H1 (cell line): Measurements from ENCODE around the gene CEP192. TPM values are rescaled to one million over a fixed set of nuclear protein-coding genes. Genes with fewer than 3 reads are reported as not detected.

ENCODE experiments used
- CTCF ChIA-PET: fragments of 300-600 bp; sonication (Branson Sonifier 250); formaldehyde crosslinking; loops from one replicate; lab custom pipeline; 2021; ENCODE audit not compliant: partially characterized antibody; lab: Charles Lee
- POLR2A ChIA-PET: fragments of 300-600 bp; sonication (Branson Sonifier 250); formaldehyde crosslinking; loops from one replicate; lab custom pipeline; 2021; ENCODE audit warnings: inconsistent platforms; ENCODE audit not compliant: partially characterized antibody; lab: Charles Lee
- DNase-seq, 2 experiments: peaks; one replicate each; pipeline versions ENCODE4 v3.0.0 to v3.0.0-alpha.2; 2010 to 2022; ENCODE audit warnings: low spot score in 2 of 2, low read depth in 1 of 2, mixed read lengths in 1 of 2
- FAIRE-seq: peaks from 2 replicates; lab custom pipeline; 2011; peaks lifted over from hg19 to GRCh38; lab: Jason Lieb, UNC
- H2AFZ ChIP-seq: 2 replicates; pipeline ENCODE4 v1.8.1; 2012; ENCODE audit warnings: low read length, inconsistent platforms
- H2AK5ac ChIP-seq: 2 replicates; pipeline ENCODE4 v1.6.1; 2013; ENCODE audit warnings: low read depth, low read length
- H2BK120ac ChIP-seq: replicated peaks from 2 replicates; pipeline ENCODE3; 2013; ENCODE audit warnings: low read depth, low read length, inconsistent platforms
- H2BK12ac ChIP-seq: 2 replicates; pipeline ENCODE4 v1.6.1; 2013; ENCODE audit warnings: low read depth, low read length
- H2BK15ac ChIP-seq: 2 replicates; pipeline ENCODE4 v1.6.1; 2013; ENCODE audit warnings: low read length
- H2BK20ac ChIP-seq: 2 replicates; pipeline ENCODE4 v1.6.1; 2013; ENCODE audit warnings: low read length
- H2BK5ac ChIP-seq: 2 replicates; pipeline ENCODE4 v1.6.1; 2013; ENCODE audit warnings: low read depth, low read length
- H3K14ac ChIP-seq: 2 replicates; pipeline ENCODE4 v1.6.1; 2013; ENCODE audit warnings: inconsistent platforms; ENCODE audit not compliant: insufficient read length
- H3K18ac ChIP-seq: 2 replicates; pipeline ENCODE4 v1.6.1; 2013; ENCODE audit warnings: low read length; ENCODE audit errors: extremely low read depth
- H3K23ac ChIP-seq: 2 replicates; pipeline ENCODE4 v1.6.1; 2013; ENCODE audit warnings: inconsistent platforms; ENCODE audit not compliant: insufficient read length
- H3K23me2 ChIP-seq: 2 replicates; pipeline ENCODE4 v1.6.1; 2013; ENCODE audit warnings: low read depth, low read length
- H3K27ac ChIP-seq: 2 replicates; pipeline ENCODE4 v1.6.1; 2011; ENCODE audit warnings: low read depth, low read length, inconsistent platforms
- H3K27me3 ChIP-seq, 4 experiments: replicated peaks in 1 of 4; 1 replicate in 1 of 4; 2 replicates in 3 of 4; pipeline versions ENCODE4 v1.6.1 to v1.8.1; 2011 to 2013; ENCODE audit warnings: low read length in 3 of 4, mild to moderate bottlenecking in 3 of 4, inconsistent platforms in 2 of 4, mixed read lengths in 2 of 4, moderate library complexity in 1 of 4; ENCODE audit not compliant: control insufficient read depth in 3 of 4, insufficient read depth in 3 of 4; ENCODE audit errors: extremely low read depth in 1 of 4
- H3K36me3 ChIP-seq, 4 experiments: 2 replicates each; pipeline versions ENCODE4 v1.6.1 to v1.8.1; 2011 to 2013; ENCODE audit warnings: mild to moderate bottlenecking in 4 of 4, low read length in 3 of 4, moderate library complexity in 2 of 4, control low read depth in 1 of 4, inconsistent platforms in 1 of 4; ENCODE audit not compliant: insufficient read depth in 4 of 4, control insufficient read depth in 2 of 4
- H3K4ac ChIP-seq: replicated peaks from 2 replicates; pipeline ENCODE3; 2013; ENCODE audit warnings: low read length, low read depth, mixed read lengths, inconsistent platforms; ENCODE audit not compliant: insufficient read length
- H3K4me1 ChIP-seq, 4 experiments: replicated peaks in 1 of 4; 1 replicate in 1 of 4; 2 replicates in 3 of 4; pipeline versions ENCODE4 v1.6.1 to v1.8.1; 2011 to 2013; ENCODE audit warnings: low read length in 3 of 4, inconsistent platforms in 2 of 4, mixed read lengths in 1 of 4; ENCODE audit not compliant: insufficient read depth in 4 of 4, control insufficient read depth in 3 of 4
- H3K4me2 ChIP-seq, 2 experiments: 2 replicates each; pipeline versions ENCODE4 v1.6.1 to v1.8.1; 2011 to 2013; ENCODE audit warnings: low read depth in 2 of 2, low read length in 2 of 2, control low read depth in 1 of 2, inconsistent platforms in 1 of 2, mild to moderate bottlenecking in 1 of 2; ENCODE audit not compliant: insufficient read depth in 1 of 2
- H3K4me3 ChIP-seq, 4 experiments: fragments of 200-600, 300-600 bp in 1 of 4; sonication (generic), shearing (Covaris generic), sonication (Bioruptor Twin) in 1 of 4; 2 replicates each; pipeline versions ENCODE4 v1.5.1 to v1.8.1; 2011 to 2016; ENCODE audit warnings: low read length in 4 of 4, low read depth in 3 of 4, control low read depth in 2 of 4, inconsistent platforms in 2 of 4, mild to moderate bottlenecking in 2 of 4, mixed read lengths in 1 of 4, moderate library complexity in 1 of 4; ENCODE audit not compliant: insufficient read depth in 2 of 4; ENCODE audit errors: extremely low read depth in 1 of 4
- H3K56ac ChIP-seq: replicated peaks from 2 replicates; pipeline ENCODE3; 2013; ENCODE audit warnings: low read depth, mild to moderate bottlenecking, mixed read lengths, low read length, inconsistent platforms; ENCODE audit not compliant: insufficient read length
- H3K79me1 ChIP-seq: 2 replicates; pipeline ENCODE4 v1.6.1; 2013; ENCODE audit warnings: low read depth, low read length, control low read depth
- H3K79me2 ChIP-seq, 2 experiments: 2 replicates each; pipeline versions ENCODE4 v1.6.1 to v1.8.1; 2012 to 2013; ENCODE audit warnings: low read length in 2 of 2, mild to moderate bottlenecking in 2 of 2, inconsistent platforms in 1 of 2; ENCODE audit not compliant: insufficient read depth in 2 of 2, control insufficient read depth in 1 of 2
- H3K9ac ChIP-seq, 4 experiments: replicated peaks in 1 of 4; 1 replicate in 1 of 4; 2 replicates in 3 of 4; pipeline versions ENCODE4 v1.6.1 to v1.8.1; 2011 to 2013; ENCODE audit warnings: low read depth in 3 of 4, low read length in 3 of 4, control low read depth in 2 of 4, mild to moderate bottlenecking in 2 of 4, moderate library complexity in 2 of 4, inconsistent platforms in 1 of 4; ENCODE audit errors: extremely low read depth in 1 of 4
- H3K9me3 ChIP-seq, 2 experiments: 2 replicates each; pipeline versions ENCODE4 v1.6.1 to v1.8.1; 2012 to 2013; ENCODE audit warnings: mild to moderate bottlenecking in 2 of 2, moderate library complexity in 2 of 2, control low read depth in 1 of 2, inconsistent platforms in 1 of 2, low read depth in 1 of 2, low read length in 1 of 2, mixed read lengths in 1 of 2; ENCODE audit not compliant: insufficient read depth in 2 of 2
- H4K20me1 ChIP-seq, 2 experiments: replicated peaks in 1 of 2; 2 replicates each; pipeline versions ENCODE3 to v1.8.1; 2011 to 2013; ENCODE audit warnings: inconsistent platforms in 2 of 2, low read length in 2 of 2, mild to moderate bottlenecking in 1 of 2; ENCODE audit not compliant: insufficient read depth in 2 of 2, control insufficient read depth in 1 of 2
- H4K5ac ChIP-seq: 2 replicates; pipeline ENCODE4 v1.6.1; 2013; ENCODE audit warnings: low read length, low read depth, mixed read lengths, inconsistent platforms; ENCODE audit not compliant: insufficient read length
- H4K8ac ChIP-seq: 2 replicates; pipeline ENCODE4 v1.8.0; 2013; ENCODE audit warnings: mild to moderate bottlenecking, moderate library complexity, low read length, inconsistent platforms; ENCODE audit not compliant: insufficient read depth; ENCODE audit errors: extremely low read depth
- H4K91ac ChIP-seq: replicated peaks from 2 replicates; pipeline ENCODE3; 2013; ENCODE audit warnings: low read length, mixed read lengths, inconsistent platforms; ENCODE audit not compliant: insufficient read length
- ATF3 ChIP-seq: IDR thresholded peaks from 2 replicates; pipeline ENCODE4 v1.6.1; 2011; ENCODE audit warnings: low read depth, mild to moderate bottlenecking, low read length; ENCODE audit not compliant: insufficient read depth
- BACH1 ChIP-seq: IDR thresholded peaks from 2 replicates; pipeline ENCODE4 v1.6.1; 2012; ENCODE audit warnings: low read length, improper control_type of control experiment
- CBX5 ChIP-seq: fragments of 300-800, 300-1000 bp; sonication (generic); IDR thresholded peaks from 2 replicates; pipeline ENCODE4 v1.7.1; 2016; ENCODE audit warnings: antibody characterized with exemption, low read length, low read depth
- CEBPB ChIP-seq: IDR thresholded peaks from 2 replicates; pipeline ENCODE4 v1.6.1; 2012; ENCODE audit warnings: low read depth, low read length
- CHD1 ChIP-seq: IDR thresholded peaks from 2 replicates; pipeline ENCODE4 v1.6.1; 2012; ENCODE audit warnings: low read depth, low read length, improper control_type of control experiment
- EP300 ChIP-seq, 2 experiments: IDR thresholded peaks; 1 replicate in 1 of 2; 2 replicates in 1 of 2; pipeline ENCODE4 v1.6.1; 2011 to 2012; ENCODE audit warnings: low read depth in 2 of 2, low read length in 2 of 2, mild to moderate bottlenecking in 2 of 2, borderline replicate concordance in 1 of 2, inconsistent platforms in 1 of 2, moderate library complexity in 1 of 2
- GTF2F1 ChIP-seq: IDR thresholded peaks from 2 replicates; pipeline ENCODE4 v1.6.1; 2012; ENCODE audit warnings: low read depth, low read length, improper control_type of control experiment, borderline replicate concordance
- JUND ChIP-seq: IDR thresholded peaks from 2 replicates; pipeline ENCODE4 v1.6.1; 2011; ENCODE audit warnings: mild to moderate bottlenecking, improper control_type of control experiment, low read length
- POLR2AphosphoS5 ChIP-seq: IDR thresholded peaks from 2 replicates; pipeline ENCODE4 v1.6.1; 2011; ENCODE audit warnings: low read depth, low read length
- SIN3A ChIP-seq, 2 experiments: IDR thresholded peaks in 1 of 2; conservative IDR thresholded peaks in 1 of 2; 2 replicates each; pipeline ENCODE4 v1.6.1; 2011 to 2012; ENCODE audit warnings: low read length in 2 of 2, improper control_type of control experiment in 1 of 2, low read depth in 1 of 2, mild to moderate bottlenecking in 1 of 2
- SUZ12 ChIP-seq: fragments of 200-600 bp; sonication (generic); IDR thresholded peaks from 2 replicates; pipeline ENCODE4 v1.6.1; 2012; ENCODE audit warnings: mild to moderate bottlenecking, inconsistent platforms, low read length, moderate library complexity, mixed read lengths
- TAF7 ChIP-seq: optimal IDR thresholded peaks from 2 replicates; pipeline ENCODE3; 2011; ENCODE audit warnings: low read depth, mild to moderate bottlenecking, inconsistent platforms, low read length, moderate library complexity, borderline replicate concordance
- TBP ChIP-seq: IDR thresholded peaks from 2 replicates; pipeline ENCODE4 v1.6.1; 2011; ENCODE audit warnings: low read depth, low read length, improper control_type of control experiment
- TCF12 ChIP-seq: IDR thresholded peaks from 2 replicates; pipeline ENCODE4 v1.6.1; 2011; ENCODE audit warnings: low read depth, mild to moderate bottlenecking, low read length
- ZNF274 ChIP-seq: IDR thresholded peaks from 2 replicates; pipeline ENCODE4 v1.7.0; 2012; ENCODE audit warnings: low read length, borderline replicate concordance; ENCODE audit errors: extremely low read depth
- WGBS, 2 experiments: shearing (Covaris generic) in 1 of 2; methylation state at CpG; one replicate each; pipeline versions ENCODE4 v1.1.6 to v1.1.7; 2013 to 2015; ENCODE audit warnings: low lambda C conversion rate in 2 of 2, mixed read lengths in 2 of 2, inconsistent platforms in 1 of 2, low coverage in 1 of 2, missing lambda C conversion rate in 1 of 2; ENCODE audit not compliant: insufficient replicate concordance in 2 of 2, insufficient coverage in 1 of 2, insufficient read length in 1 of 2; ENCODE audit errors: extremely low coverage in 1 of 2, missing lambda C conversion rate in 1 of 2; 5-methylcytosine and 5-hydroxymethylcytosine counted together
- polyA plus RNA-seq, 7 experiments: library from polyadenylated mRNA; depleted of rRNA in 3 of 7; stranded (reverse) in 5 of 7; unstranded in 2 of 7; fragments of >200 nt in 5 of 7; fragments of 200-250 nt in 2 of 7; gene quantifications; 1 replicate in 5 of 7; 2 replicates in 1 of 7; 4 replicates in 1 of 7; pipeline versions ENCODE4 v1.2.1 to v1.2.3, GENCODE V29; 2011 to 2013; ENCODE audit warnings: missing spikeins in 2 of 7, mixed read lengths in 2 of 7
- total RNA-seq: library from RNA; stranded (reverse); fragmentation: NEBNext Ultra II Directional; extraction: Animal tissue kit (Norgen Biotek cat#: 25700); gene quantifications from 2 replicates; pipeline ENCODE4 v1.2.1, GENCODE V29; 2021

CEP192 gene
- total and polyA plus RNA-seq, 2 of the 8 experiments (the other 6 are each of a cell fraction or from before 2014, with no cell fraction given): 13.4 to 23.1 TPM

GRCh38 chr18:13076886-13077285, 85.7 kb downstream of the CEP192 start:
- H3K36me3 ChIP-seq: peaks cover 3 to 36% (median 18%) of the 10 kb centered on the region in 4 experiments; a peak in 5 of 8 replicates
- no peak overlapping the region for H2BK20ac ChIP-seq
- H2AFZ ChIP-seq: no peak overlapping the region
- WGBS, 2 experiments: 92% methylated on average over 9 of the region's 9 CpGs; no CpG with 5 or more reads in 1 of the 2 experiments
- H3K27ac ChIP-seq: no peak overlapping the region
- no peak overlapping the region for H2AK5ac ChIP-seq
- H4K91ac ChIP-seq: no peak overlapping the region
- H4K20me1 ChIP-seq: no peaks in the 10 kb centered on the region
- FAIRE-seq (no peak), DNase-seq (no peak)
- no peak overlapping the region for H2BK15ac ChIP-seq
- H3K4me2 ChIP-seq: no peak overlapping the region
- H4K8ac ChIP-seq: no peak overlapping the region
- H3K4ac ChIP-seq: no peak overlapping the region
- POLR2A ChIA-PET: no interaction called here
- no peaks in the 10 kb centered on the region for H3K79me1 ChIP-seq
- H3K9me3 ChIP-seq: no peaks in the 10 kb centered on the region
- no peak overlapping the region for H3K9ac ChIP-seq
- no peak overlapping the region for H2BK12ac ChIP-seq
- no peaks in the 10 kb centered on the region for H3K4me1 ChIP-seq
- H3K18ac ChIP-seq: no peak overlapping the region
- no peaks in the 10 kb centered on the region for H3K79me2 ChIP-seq
- H3K14ac ChIP-seq: no peak overlapping the region
- no peaks in the 10 kb centered on the region for H3K23me2 ChIP-seq
- TF ChIP-seq TBP (no peak), SIN3A (conservative IDR thresholded peaks at IDR 0.05 in 1 of 2, IDR thresholded peaks at IDR 0.05 in 1 of 2; ENCODE audit: low read depth in 1 of 2, low read length in 2 of 2) (no peak), ATF3 (no peak), CHD1 (no peak), TAF7 (no peak), JUND (no peak), ZNF274 (no peak), BACH1 (no peak), POLR2AphosphoS5 (no peak), CBX5 (no peak), TCF12 (no peak), EP300 (IDR thresholded peaks at IDR 0.05; ENCODE audit: borderline replicate concordance in 1 of 2, low read depth in 2 of 2, low read length in 2 of 2) (no peak), SUZ12 (no peak), GTF2F1 (no peak), CEBPB (no peak)
- no peak overlapping the region for H3K56ac ChIP-seq
- no peak overlapping the region for H2BK5ac ChIP-seq
- no peak overlapping the region for H2BK120ac ChIP-seq
- H4K5ac ChIP-seq: no peak overlapping the region
- no peak overlapping the region for H3K23ac ChIP-seq
- no peaks in the 10 kb centered on the region for H3K27me3 ChIP-seq
- CTCF ChIA-PET: no interaction called here
- H3K4me3 ChIP-seq: no peak overlapping the region
